Measurements from ENCODE around the gene SGSM1.
A peak's percentile ranks its signal among the peaks of the same experiment; 100 is the strongest.
"Not testable (repeated sequence)": the region's sequence is repeated elsewhere in the genome, so short reads cannot be mapped to it uniquely, and the experiment has no call there.

Gene SGSM1

GRCh38 chr22:24837517-24837916 lies 31.5 kb downstream of the SGSM1 start:
- not testable (repeated sequence) for DNase-seq (ENCODE audit: low read depth)

- no peak for DNase-seq (ENCODE audit: low read depth)
Observed at GRCh38 chr22:24841261-24841660, 35.2 kb downstream of the SGSM1 start.

- DNase-seq (ENCODE audit: low read depth) = no peak
Observed at GRCh38 chr22:24843048-24843447, 37.0 kb downstream of the SGSM1 start.

GRCh38 chr22:24845041-24845898 lies 39.3 kb downstream of the SGSM1 start:
- peak; percentile 60 for DNase-seq (ENCODE audit: low read depth)

GRCh38 chr22:24847490-24847889 lies 41.5 kb downstream of the SGSM1 start:
- no peak for DNase-seq (ENCODE audit: low read depth)

- no peak for DNase-seq (ENCODE audit: low read depth)
Observed at GRCh38 chr22:24848559-24849168, 42.7 kb downstream of the SGSM1 start.

GRCh38 chr22:24855794-24856193 lies 49.8 kb downstream of the SGSM1 start:
- no peak for DNase-seq (ENCODE audit: low read depth)

GRCh38 chr22:24857576-24857975 lies 51.6 kb downstream of the SGSM1 start:
- no peak for DNase-seq (ENCODE audit: low read depth)

- no peak for DNase-seq (ENCODE audit: low read depth)
Observed at GRCh38 chr22:24859587-24859986, 53.6 kb downstream of the SGSM1 start.

- no peak for DNase-seq (ENCODE audit: low read depth)
Observed at GRCh38 chr22:24865508-24865907, 59.5 kb downstream of the SGSM1 start.

- no peak for DNase-seq (ENCODE audit: low read depth)
Observed at GRCh38 chr22:24867323-24868022, 61.5 kb downstream of the SGSM1 start.

- no peak for DNase-seq (ENCODE audit: low read depth)
Observed at GRCh38 chr22:24868979-24869378, 63.0 kb downstream of the SGSM1 start.

GRCh38 chr22:24871611-24872205 lies 65.7 kb downstream of the SGSM1 start:
- DNase-seq (ENCODE audit: low read depth) = no peak

GRCh38 chr22:24873226-24873625 lies 67.2 kb downstream of the SGSM1 start:
- no peak for DNase-seq (ENCODE audit: low read depth)

GRCh38 chr22:24875862-24876506 lies 70.0 kb downstream of the SGSM1 start:
- DNase-seq (ENCODE audit: low read depth) = no peak

GRCh38 chr22:24876700-24877099 lies 70.7 kb downstream of the SGSM1 start:
- no peak for DNase-seq (ENCODE audit: low read depth)

GRCh38 chr22:24878969-24879368 lies 73.0 kb downstream of the SGSM1 start:
- no peak for DNase-seq (ENCODE audit: low read depth)

GRCh38 chr22:24883432-24883831 lies 77.4 kb downstream of the SGSM1 start:
- no peak for DNase-seq (ENCODE audit: low read depth)

GRCh38 chr22:24887260-24887659 lies 81.2 kb downstream of the SGSM1 start:
- DNase-seq (ENCODE audit: low read depth) = no peak

- DNase-seq (ENCODE audit: low read depth) = no peak
Observed at GRCh38 chr22:24893341-24894070, 87.5 kb downstream of the SGSM1 start.

- peak; percentile 94 for DNase-seq (ENCODE audit: low read depth)
Observed at GRCh38 chr22:24894220-24894975, 88.4 kb downstream of the SGSM1 start.

All from HS-5 (cell line).